LNCaP clone FGC (cell line): ENCODE data around the gene UFSP1.

ENCODE experiments used
- DNase-seq: peaks from one replicate; pipeline ENCODE4 v3.0.0-alpha.2; 2011; ENCODE audit warnings: low read depth
- H3K4me3 ChIP-seq: 2 replicates; pipeline ENCODE4 v1.5.1; 2011; ENCODE audit warnings: mild to moderate bottlenecking, low read depth, low read length, control low read depth
- CTCF ChIP-seq: IDR thresholded peaks from 2 replicates; pipeline ENCODE4 v1.5.1; 2012; ENCODE audit warnings: mild to moderate bottlenecking; ENCODE audit not compliant: control insufficient read depth, insufficient read depth; ENCODE audit errors: extremely low read depth

Gene UFSP1

DNA sequence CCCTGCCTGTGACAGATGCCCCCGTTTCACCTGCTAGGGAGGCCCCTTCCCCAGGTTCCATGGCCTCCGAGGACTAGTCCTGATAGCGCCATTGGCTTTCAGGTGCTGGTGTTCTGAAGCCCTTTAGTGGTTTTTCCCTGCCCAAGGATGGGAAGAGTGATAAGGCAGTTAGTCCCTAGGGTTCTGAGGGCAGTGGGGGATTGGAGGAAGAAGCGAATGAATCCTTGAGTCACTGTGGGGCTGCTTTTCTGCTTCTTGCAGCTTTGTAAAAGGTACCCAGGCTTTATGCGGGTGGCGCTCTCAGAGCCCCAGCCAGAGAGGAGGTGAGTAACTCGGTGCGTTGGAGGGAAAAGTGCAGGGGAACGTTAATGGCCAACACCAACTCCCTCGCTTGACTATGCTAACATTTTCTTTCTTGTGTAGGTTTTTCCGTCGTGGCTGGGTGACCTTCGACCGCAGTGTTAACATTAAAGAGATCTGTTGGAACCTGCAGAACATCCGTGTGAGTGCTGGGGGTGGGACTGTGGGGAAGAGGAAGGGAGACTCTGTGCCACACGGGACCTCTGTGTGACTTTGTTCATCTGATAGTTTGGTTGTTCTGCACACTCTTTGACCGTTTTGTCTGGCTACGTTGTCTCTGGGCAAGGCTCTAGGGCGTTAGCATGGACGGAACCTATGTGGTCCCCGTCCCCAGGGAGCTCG lies 3.9 kb downstream of the UFSP1 start:
- no peak for TF ChIP-seq CTCF
- DNase-seq: no peak

DNA sequence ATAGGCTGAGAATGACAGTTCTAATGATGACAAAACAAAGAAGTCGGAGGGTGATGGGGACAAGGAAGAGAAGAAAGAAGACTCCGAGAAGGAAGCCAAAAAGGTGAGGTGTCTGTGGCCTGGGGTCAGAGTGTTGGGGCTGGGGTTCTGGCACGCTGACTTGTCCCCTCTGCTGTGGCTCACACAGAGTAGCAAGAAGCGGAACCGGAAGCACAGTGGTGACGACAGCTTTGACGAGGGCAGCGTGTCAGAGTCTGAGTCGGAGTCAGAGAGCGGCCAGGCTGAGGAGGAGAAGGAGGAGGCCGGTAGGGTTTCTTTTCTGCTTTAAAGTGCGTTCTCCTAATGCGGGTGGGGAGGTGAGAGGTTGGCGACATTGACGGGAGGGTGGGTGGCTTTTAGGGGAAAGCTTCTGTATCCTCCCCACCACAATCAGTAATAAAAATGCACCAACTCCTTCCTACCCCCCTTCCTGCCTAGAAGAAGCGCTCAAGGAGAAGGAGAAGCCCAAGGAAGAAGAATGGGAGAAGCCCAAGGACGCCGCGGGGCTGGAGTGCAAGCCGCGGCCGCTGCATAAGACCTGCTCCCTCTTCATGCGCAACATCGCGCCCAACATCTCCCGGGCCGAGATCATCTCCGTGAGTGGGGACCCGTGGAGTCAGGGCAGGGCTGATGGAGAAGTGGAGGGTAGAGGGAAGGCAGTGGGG lies 4.6 kb downstream of the UFSP1 start:
- DNase-seq: no peak
- H3K4me3 ChIP-seq: no peak overlapping the region
- TF ChIP-seq CTCF: no peak

More for the DNA sequence above, 3.9 kb downstream of the UFSP1 start:
- H3K4me3 ChIP-seq: no peak overlapping the region

DNA sequence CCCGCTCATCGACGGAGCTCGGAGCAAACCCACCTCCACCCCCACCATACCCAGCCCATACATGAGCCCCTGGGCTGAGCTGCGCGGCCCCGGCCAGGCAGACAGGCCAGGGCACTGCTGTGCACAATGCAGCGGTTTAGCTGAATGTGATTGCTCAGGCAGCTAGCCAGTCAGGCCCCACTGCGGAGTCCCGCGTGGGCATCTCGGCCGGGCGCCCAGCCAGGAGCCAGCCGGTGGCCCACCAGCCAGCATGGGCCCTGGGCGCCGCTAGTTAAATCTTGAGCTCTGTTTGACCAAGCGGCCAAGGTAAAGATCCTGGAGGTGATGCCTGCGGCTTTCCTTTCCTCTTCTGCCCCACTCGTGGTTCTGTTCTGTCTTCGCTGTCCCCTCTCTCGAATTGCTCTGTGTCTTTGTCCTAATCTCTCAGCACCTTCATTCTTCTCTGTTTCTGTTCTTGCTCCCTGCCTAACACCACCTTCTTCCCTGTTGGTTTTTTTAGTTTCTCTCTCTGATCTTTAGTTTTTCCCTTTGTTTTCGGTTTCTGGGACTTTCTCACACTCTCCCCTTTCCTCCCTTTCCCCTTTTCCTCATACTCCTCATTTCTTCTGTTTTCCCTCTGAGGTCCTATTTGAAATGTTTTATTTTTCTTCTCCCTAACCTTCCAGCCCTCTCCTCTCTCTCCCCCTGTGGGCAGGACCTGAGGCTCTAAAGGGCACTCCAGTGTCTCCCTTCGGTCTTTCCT lies 6.6 kb downstream of the UFSP1 start:
- no peak overlapping the region for H3K4me3 ChIP-seq
- no peak for DNase-seq
- no peak for TF ChIP-seq CTCF

DNA sequence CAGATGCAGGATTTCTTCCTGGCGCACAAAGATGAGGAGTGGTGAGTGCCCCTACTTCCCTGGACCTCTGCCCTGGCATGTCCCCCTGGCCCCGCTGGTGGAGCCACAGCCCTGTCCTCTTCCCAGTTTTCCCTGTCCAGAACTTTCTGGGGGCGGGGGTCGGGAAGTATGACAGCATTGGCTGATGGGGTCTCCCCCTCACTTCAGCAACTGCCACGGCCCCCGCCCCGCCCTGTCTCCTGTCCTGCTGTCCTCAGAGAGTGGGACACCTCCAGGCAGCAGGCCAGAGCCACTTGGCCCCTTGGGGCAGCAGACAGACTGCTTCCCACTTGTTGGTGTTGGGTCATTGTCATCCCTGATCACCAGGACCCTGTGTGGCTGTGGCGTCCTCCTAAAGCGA lies 7.3 kb downstream of the UFSP1 start:
- no peak for DNase-seq
- no peak for TF ChIP-seq CTCF
- no peak overlapping the region for H3K4me3 ChIP-seq

- no peak for TF ChIP-seq CTCF
- no peak overlapping the region for H3K4me3 ChIP-seq
- no peak for DNase-seq
These were observed 8.4 kb downstream of the UFSP1 start for GRCh38 chr7:100881136-100881535.

DNA sequence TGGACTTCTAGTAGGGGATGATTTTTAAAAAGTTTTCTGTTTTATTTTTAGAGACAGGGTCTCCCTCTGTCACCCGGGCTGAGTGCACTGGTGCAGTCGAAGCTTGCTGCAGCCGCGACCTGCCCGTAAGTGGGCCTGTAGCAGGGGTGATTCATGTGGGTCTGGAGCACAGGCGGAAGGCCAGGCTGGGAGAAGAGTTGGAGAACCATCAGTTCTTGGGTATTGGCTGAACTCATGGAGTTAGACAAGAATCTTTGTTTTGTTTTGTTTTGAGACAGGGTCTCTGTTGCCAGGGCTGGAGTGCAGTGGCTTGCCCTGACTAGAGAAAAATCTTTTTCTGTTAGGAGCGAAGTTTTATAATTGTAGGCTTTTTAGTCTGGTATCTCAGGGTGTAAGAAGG lies 8.9 kb downstream of the UFSP1 start:
- DNase-seq: no peak
- no peak for TF ChIP-seq CTCF
- H3K4me3 ChIP-seq: no peak overlapping the region
